Activated CD8-positive, alpha-beta T cell treated with anti-CD3 and anti-CD28 coated beads for 36 hours (primary cell): ENCODE measurements around the gene ERMAP. TPM values are rescaled to one million over a fixed set of nuclear protein-coding genes. Genes with fewer than 3 reads are reported as not detected.

Experiments used
- ATAC-seq: fragments of 200-7000 bp; cut with Tn5 transposase; one replicate; pipeline ENCODE4 v1.10.0; 2021; ENCODE audit warnings: mild to moderate bottlenecking, moderate library complexity
- CTCF ChIA-PET: fragments of 350-600 bp; sonication (Branson Sonifier 250); formaldehyde crosslinking; loops from one replicate; lab custom pipeline; 2021; ENCODE audit warnings: antibody characterized with exemption; lab: Charles Lee
- POLR2A ChIA-PET: fragments of 350-600 bp; sonication (Branson Sonifier 250); formaldehyde crosslinking; loops from one replicate; lab custom pipeline; 2021; ENCODE audit warnings: antibody characterized with exemption; lab: Charles Lee
- DNase-seq: peaks from one replicate; pipeline ENCODE4 v3.0.0-alpha.2; 2020
- H3K27ac Mint-ChIP-seq: one replicate; pipeline ENCODE4 v1.8.0; 2021; ENCODE audit warnings: mild to moderate bottlenecking, mixed read lengths
- H3K27me3 Mint-ChIP-seq: one replicate; pipeline ENCODE4 v1.8.0; 2021; ENCODE audit warnings: mixed read lengths
- H3K36me3 Mint-ChIP-seq: one replicate; pipeline ENCODE4 v1.8.0; 2021; ENCODE audit warnings: low read depth, mixed read lengths
- H3K4me1 Mint-ChIP-seq: one replicate; pipeline ENCODE4 v1.8.0; 2021; ENCODE audit warnings: low read depth, mixed read lengths
- H3K4me3 Mint-ChIP-seq: one replicate; pipeline ENCODE4 v1.8.0; 2021; ENCODE audit warnings: mild to moderate bottlenecking, moderate library complexity, mixed read lengths
- H3K9me3 Mint-ChIP-seq: one replicate; pipeline ENCODE4 v1.8.0; 2021; ENCODE audit warnings: mixed read lengths
- CTCF ChIP-seq: fragments of 200-600 bp; IDR thresholded peaks from one replicate; pipeline ENCODE4 v1.8.0; 2022; ENCODE audit warnings: antibody characterized with exemption, mild to moderate bottlenecking
- intact Hi-C: fragments of 100-400 bp; cut with micrococcal nuclease; formaldehyde crosslinking; loops from one replicate; pipeline ENCODE4 v1.10.0; 2022
- total RNA-seq, 2 experiments: library from RNA; stranded (reverse); gene quantifications; one replicate each; pipeline ENCODE4 v1.2.3, GENCODE V29; 2021

Gene ERMAP
- total RNA-seq, 2 experiments from 2014 or later, result 3.9 to 4.4 TPM

GRCh38 chr1:42831273-42831672 lies 14.4 kb downstream of the ERMAP start:
- Mint-ChIP-seq H3K4me3 (no peak overlapping the region), H3K4me1 (no peaks in the 10 kb centered on the region), H3K9me3 (no peaks in the 10 kb centered on the region), H3K27me3 (no peaks in the 10 kb centered on the region), H3K36me3 (peaks cover 3% of the 10 kb centered on the region), H3K27ac (no peak overlapping the region)
- ATAC-seq (no peak), DNase-seq (no peak)
- TF ChIP-seq CTCF, result no peak
- ChIA-PET CTCF (interaction anchor here (1.8 kb wide), 1 partner anchor 8 kb away, joined by 4 read pairs; no protein-coding TSS in a partner anchor), POLR2A (no interaction called here)
- intact Hi-C loops, result no loop called here

GRCh38 chr1:42832641-42833240 lies 15.8 kb downstream of the ERMAP start:
- Mint-ChIP-seq H3K27me3 (no peaks in the 10 kb centered on the region), H3K27ac (no peak overlapping the region), H3K4me1 (no peaks in the 10 kb centered on the region), H3K4me3 (no peak overlapping the region), H3K9me3 (no peaks in the 10 kb centered on the region), H3K36me3 (peaks cover 3% of the 10 kb centered on the region)
- intact Hi-C loops, result no loop called here
- POLR2A ChIA-PET, result interaction anchor here (0.6 to 1.1 kb wide), 2 partner anchors 12 to 15 kb away, joined by 3 to 4 read pairs; partner anchors contain the start of gene SVBP
- DNase-seq, result no peak
- ATAC-seq, result no peak
- CTCF ChIA-PET, result interaction anchor here (0.8 to 1.8 kb wide), 3 partner anchors 10 to 14 kb away, joined by 4 to 5 read pairs (median 4); partner anchors contain the start of gene ZNF691
- no peak for TF ChIP-seq CTCF

- no peak for ATAC-seq
- Mint-ChIP-seq H3K9me3 (no peaks in the 10 kb centered on the region), H3K4me1 (no peaks in the 10 kb centered on the region), H3K27me3 (no peaks in the 10 kb centered on the region), H3K4me3 (no peak overlapping the region), H3K27ac (no peak overlapping the region), H3K36me3 (peaks cover 3% of the 10 kb centered on the region)
- intact Hi-C loops, result no loop called here
- DNase-seq, result no peak
- TF ChIP-seq CTCF, result no peak
- POLR2A ChIA-PET, result interaction anchor here (1.1 kb wide), 1 partner anchor 16 kb away, joined by 4 read pairs; the partner anchor contains the start of gene SVBP
- CTCF ChIA-PET, result no interaction called here
Observed at GRCh38 chr1:42833981-42834380, 17.1 kb downstream of the ERMAP start.

GRCh38 chr1:42834803-42835202 lies 17.9 kb downstream of the ERMAP start:
- CTCF ChIA-PET, result interaction anchor here (0.5 to 2.0 kb wide), 4 partner anchors 13 to 239 kb away, joined by 3 to 6 read pairs (median 5); partner anchors contain the start of genes ERMAP and SVBP
- peaks cover 3% of the 10 kb centered on the region for H3K36me3 Mint-ChIP-seq

More at GRCh38 chr1:42834803-42835202, 17.9 kb downstream of the ERMAP start:
- no peaks in the 10 kb centered on the region for H3K27me3 Mint-ChIP-seq
- no peak for TF ChIP-seq CTCF
- H3K27ac Mint-ChIP-seq, result no peak overlapping the region
- DNase-seq (no peak), ATAC-seq (no peak)
- POLR2A ChIA-PET, result interaction anchor here (0.9 to 1.4 kb wide), 2 partner anchors 11 to 19 kb away, joined by 3 read pairs; no protein-coding TSS in a partner anchor
- H3K4me1 Mint-ChIP-seq, result no peaks in the 10 kb centered on the region
- intact Hi-C loops, result no loop called here
- no peak overlapping the region for H3K4me3 Mint-ChIP-seq
- no peaks in the 10 kb centered on the region for H3K9me3 Mint-ChIP-seq
